22Rv1 (cell line): Measurements from ENCODE around the gene RFLNA.

Experiments used
- H3K27ac ChIP-seq: fragments of 450-650 bp; 2 replicates; pipeline ENCODE4 v1.5.1; 2017
- ZFX ChIP-seq: fragments of 450-650 bp; IDR thresholded peaks from 2 replicates; pipeline ENCODE4 v1.6.1; 2017; ENCODE audit warnings: antibody characterized with exemption, borderline replicate concordance
- TF ChIP-seq, protein P1 (sequence below): fragments of 450-650 bp; IDR thresholded peaks from 2 replicates; pipeline ENCODE4 v1.5.1; 2017; ENCODE audit warnings: mild to moderate bottlenecking

Gene RFLNA

DNA sequence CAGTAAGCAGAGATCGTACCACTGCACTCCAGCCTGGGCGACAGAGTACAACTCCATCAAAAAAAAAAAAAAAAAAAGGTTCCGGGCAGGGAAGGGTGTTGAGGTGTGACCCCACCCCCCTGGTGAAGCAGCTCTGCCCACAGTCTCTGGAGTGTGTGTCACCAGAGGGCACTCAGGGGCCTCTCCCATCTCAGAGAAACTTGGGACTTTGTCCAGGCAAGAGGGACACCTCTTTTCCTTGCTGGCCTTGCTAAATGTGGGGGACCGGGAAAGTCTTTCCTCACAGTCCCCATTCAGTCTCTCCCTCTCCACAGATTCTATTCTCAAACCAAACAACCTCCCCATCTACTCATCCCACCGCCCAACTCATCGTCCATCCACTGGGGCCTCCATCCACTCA lies 43.6 kb downstream of the RFLNA start:
- no peak for TF ChIP-seq ZFX
- TF ChIP-seq, protein P1, sequence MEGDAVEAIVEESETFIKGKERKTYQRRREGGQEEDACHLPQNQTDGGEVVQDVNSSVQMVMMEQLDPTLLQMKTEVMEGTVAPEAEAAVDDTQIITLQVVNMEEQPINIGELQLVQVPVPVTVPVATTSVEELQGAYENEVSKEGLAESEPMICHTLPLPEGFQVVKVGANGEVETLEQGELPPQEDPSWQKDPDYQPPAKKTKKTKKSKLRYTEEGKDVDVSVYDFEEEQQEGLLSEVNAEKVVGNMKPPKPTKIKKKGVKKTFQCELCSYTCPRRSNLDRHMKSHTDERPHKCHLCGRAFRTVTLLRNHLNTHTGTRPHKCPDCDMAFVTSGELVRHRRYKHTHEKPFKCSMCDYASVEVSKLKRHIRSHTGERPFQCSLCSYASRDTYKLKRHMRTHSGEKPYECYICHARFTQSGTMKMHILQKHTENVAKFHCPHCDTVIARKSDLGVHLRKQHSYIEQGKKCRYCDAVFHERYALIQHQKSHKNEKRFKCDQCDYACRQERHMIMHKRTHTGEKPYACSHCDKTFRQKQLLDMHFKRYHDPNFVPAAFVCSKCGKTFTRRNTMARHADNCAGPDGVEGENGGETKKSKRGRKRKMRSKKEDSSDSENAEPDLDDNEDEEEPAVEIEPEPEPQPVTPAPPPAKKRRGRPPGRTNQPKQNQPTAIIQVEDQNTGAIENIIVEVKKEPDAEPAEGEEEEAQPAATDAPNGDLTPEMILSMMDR = no peak
- no peak overlapping the region for H3K27ac ChIP-seq

DNA sequence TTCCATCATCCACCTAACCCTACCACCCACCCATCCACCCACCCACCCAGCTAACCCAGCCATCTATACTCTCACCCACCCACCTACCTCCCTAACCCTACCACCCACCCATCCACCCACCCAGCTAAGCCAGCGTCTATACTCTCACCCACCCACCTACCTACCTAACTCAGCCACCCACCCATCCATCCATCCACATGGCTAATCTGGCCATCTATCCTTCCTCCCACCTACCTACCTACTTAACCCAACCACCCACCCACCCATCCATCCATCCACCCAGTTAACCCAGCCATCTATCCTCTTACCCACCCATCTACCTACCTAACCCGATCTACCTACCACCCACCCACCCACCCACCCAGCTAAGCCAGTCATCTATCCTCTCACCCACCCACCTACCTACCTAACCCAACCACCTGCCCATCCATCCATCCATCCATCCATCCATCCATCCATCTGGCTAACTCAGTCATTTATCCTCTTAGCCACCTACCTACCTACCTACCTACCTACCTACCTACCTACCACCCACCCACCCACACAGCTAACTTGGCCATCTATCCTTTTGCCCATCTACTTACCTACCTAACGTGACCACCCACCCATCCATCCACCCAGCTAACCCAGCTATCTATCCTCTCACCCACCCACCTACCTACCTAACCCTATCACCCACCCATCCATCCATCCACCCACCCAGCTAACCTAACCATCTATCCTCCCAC lies 44.1 kb downstream of the RFLNA start:
- H3K27ac ChIP-seq = no peak overlapping the region
- no peak for TF ChIP-seq ZFX
- TF ChIP-seq, protein P1 = no peak

DNA sequence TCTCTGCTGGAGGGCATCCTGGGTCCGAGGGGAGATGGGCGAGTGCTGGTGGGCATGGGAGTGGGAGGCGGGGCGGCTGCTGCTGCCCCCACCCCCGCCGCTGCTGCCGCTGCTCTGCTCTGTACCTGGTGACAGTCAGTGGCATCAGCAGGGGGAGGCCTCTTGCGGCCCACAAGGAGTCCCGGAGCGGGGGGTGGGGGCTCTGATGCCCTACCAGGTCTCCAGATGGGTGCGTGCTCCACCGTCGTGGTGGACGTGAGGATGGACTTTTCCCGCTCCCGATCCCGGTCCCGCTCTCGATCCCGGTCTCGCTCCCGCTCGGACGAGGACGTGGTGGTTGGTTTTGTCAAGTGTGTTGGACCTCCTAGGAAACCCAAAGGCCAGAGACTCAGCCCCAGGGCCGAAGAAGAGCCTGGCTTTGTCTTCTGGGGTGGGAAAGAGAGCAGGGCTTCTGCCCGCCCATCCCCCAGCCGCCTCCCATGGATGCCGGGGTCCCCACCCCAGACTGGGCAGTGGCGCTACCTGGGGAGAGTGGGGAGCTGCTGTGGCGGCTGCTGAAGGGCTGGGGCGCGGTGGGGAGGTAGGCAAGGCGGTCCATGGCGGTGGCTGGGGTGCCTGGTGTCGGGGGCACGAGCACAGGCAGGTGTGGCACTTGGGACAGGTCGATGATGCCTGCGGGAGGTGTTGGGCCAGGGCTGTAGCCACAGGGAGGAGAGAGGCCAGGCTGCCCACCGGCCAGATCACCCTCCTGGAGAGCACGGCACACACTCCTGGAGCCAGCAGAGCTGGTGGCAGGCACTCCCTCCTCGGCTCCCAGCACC lies 45.4 kb downstream of the RFLNA start:
- no peak overlapping the region for H3K27ac ChIP-seq
- TF ChIP-seq, protein P1 = no peak
- TF ChIP-seq ZFX = no peak

DNA sequence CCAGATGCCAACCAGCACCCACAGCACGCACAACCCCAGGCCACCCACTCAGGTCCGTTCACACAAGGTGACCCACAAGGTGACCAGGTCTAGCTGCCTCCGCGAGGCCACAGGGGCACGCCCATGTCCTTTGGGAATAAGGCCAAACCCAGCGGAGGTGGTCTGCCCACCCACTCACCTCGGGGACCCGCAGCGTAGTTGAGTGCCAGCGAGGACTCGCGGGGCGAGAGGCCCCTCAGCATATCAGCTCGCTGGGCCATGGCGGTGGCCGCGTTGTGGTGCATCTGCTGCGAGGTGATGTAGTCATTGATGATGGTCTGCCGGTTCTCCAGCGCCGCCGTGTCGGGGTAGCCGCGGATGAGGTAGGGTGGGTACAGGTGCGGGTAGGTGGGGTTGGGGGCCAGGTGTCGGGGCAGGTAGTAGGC lies 46.8 kb downstream of the RFLNA start:
- no peak overlapping the region for H3K27ac ChIP-seq
- TF ChIP-seq ZFX = no peak
- TF ChIP-seq, protein P1 = no peak

DNA sequence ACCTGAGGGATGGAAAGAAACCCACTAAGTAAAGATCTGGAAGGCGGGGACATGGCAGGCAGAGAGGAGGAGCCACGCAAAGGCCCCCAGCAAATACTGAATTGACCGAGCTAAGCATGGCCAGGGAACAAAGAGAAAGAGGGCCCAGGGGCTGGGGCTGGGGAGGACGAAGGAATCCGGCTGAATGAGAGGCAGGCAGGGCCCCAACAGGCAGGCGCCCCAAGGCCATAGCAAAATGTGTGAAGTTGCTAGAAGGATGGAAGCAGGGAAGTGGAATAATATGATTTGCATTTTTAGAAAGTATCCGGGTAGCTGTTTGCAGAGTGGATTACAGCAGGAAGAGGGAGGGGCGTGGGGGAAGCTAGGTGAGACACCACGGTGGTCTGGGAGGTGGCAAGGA lies 49.1 kb downstream of the RFLNA start:
- no peak overlapping the region for H3K27ac ChIP-seq
- TF ChIP-seq, protein P1 = no peak
- TF ChIP-seq ZFX = no peak

DNA sequence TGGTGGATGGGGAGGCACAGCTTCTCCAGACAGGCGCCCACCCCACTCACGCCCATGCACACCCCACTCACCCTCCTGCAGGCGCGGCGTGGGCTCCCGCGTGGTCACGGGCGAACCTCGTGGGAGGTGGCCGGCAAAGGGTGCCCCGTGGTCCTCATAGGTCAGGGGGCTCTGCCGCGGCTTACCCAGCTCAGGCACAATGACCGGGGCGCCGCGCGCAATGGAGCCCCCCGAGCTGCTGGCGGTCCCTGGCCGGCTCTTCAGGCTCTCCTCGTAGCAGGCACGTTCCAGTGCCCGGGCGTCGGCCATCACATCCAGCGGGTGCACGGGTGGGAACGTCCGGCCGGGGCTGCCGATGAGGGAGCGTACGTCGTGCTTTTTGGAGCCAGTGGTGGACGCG lies 49.6 kb downstream of the RFLNA start:
- TF ChIP-seq, protein P1 = no peak
- TF ChIP-seq ZFX = no peak
- no peak overlapping the region for H3K27ac ChIP-seq

DNA sequence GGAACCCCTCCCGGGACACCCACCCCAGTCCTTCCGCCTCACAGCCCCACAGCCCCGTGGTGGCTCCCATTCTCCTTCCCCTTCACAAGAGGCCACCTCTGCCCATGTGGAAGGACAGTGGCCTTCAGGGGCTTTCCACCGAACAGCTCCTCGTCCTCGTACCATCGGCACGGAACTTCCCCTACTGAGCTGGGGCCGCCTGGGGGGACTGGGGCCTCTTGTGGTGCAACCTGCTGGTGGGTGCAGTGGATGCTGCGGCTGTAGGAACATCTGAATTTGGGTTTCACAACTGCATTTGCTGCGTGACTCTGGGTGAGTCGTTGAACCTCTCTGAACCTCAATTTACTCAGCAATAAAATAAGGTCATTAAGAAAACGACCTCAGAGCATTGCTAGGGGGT lies 50.9 kb downstream of the RFLNA start:
- no peak for TF ChIP-seq ZFX
- TF ChIP-seq, protein P1 = no peak
- H3K27ac ChIP-seq = no peak overlapping the region
